ENCODE data around the gene LCE3C.
"Not testable (repeated sequence)": the region's sequence is repeated elsewhere in the genome, so short reads cannot be mapped to it uniquely, and the experiment has no call there.

Gene LCE3C

GRCh38 chr1:152599934-152600333 is at the start of gene LCE3C:
Gene LCE3C, plus strand, starts transcription at chr1:152600234. Its CDS starts 498 bp downstream, at chr1:152600732.
- DNase-seq = no peak

GRCh38 chr1:152565115-152565514 is 34.9 kb upstream of the LCE3C start:
- DNase-seq = no peak

GRCh38 chr1:152565535-152566215 is 34.4 kb upstream of the LCE3C start:
- no peak for DNase-seq

- DNase-seq = no peak
Measured at GRCh38 chr1:152566681-152567080, 33.4 kb upstream of the LCE3C start, which contains the start of gene LCE3E. Gene LCE3E, minus strand, starts transcription at chr1:152566780. Its CDS starts 572 bp downstream, at chr1:152566208.

- no peak for DNase-seq
Measured at GRCh38 chr1:152577168-152577567, 22.9 kb upstream of the LCE3C start.

GRCh38 chr1:152579526-152579925 is 20.5 kb upstream of the LCE3C start:
- DNase-seq = not testable (repeated sequence)

GRCh38 chr1:152580433-152580832 is 19.6 kb upstream of the LCE3C start, which contains the start of gene LCE3D:
Gene LCE3D, minus strand, starts transcription at chr1:152580516. Its CDS starts 580 bp downstream, at chr1:152579936.
- DNase-seq = no peak

GRCh38 chr1:152582647-152583046 is 17.4 kb upstream of the LCE3C start:
- no peak for DNase-seq

GRCh38 chr1:152585586-152585985 is 14.4 kb upstream of the LCE3C start:
- no peak for DNase-seq

GRCh38 chr1:152596986-152597385 is 3.0 kb upstream of the LCE3C start:
- no peak for DNase-seq

- DNase-seq = no peak
Measured at GRCh38 chr1:152613511-152613910, 13.5 kb downstream of the LCE3C start, which contains the start of gene LCE3B. Gene LCE3B, plus strand, starts transcription at chr1:152613811. Its CDS starts 0 bp downstream, at chr1:152613811.

- no peak for DNase-seq
Measured at GRCh38 chr1:152621993-152622392, 22.0 kb downstream of the LCE3C start.

- no peak for DNase-seq
Measured at GRCh38 chr1:152622803-152623202, 22.8 kb downstream of the LCE3C start, which contains the start of gene LCE3A. Gene LCE3A, minus strand, starts transcription at chr1:152623103. Its CDS starts 0 bp downstream, at chr1:152623103.

- no peak for DNase-seq
Measured at GRCh38 chr1:152623203-152623844, 23.3 kb downstream of the LCE3C start.

GRCh38 chr1:152626744-152627143 is 26.7 kb downstream of the LCE3C start:
- DNase-seq = no peak

- no peak for DNase-seq
Measured at GRCh38 chr1:152630596-152630995, 30.6 kb downstream of the LCE3C start.

GRCh38 chr1:152640351-152640750 is 40.3 kb downstream of the LCE3C start:
- no peak for DNase-seq

- DNase-seq = no peak
Measured at GRCh38 chr1:152643945-152644344, 43.9 kb downstream of the LCE3C start.

GRCh38 chr1:152645146-152645545 is 45.1 kb downstream of the LCE3C start:
- DNase-seq = no peak

GRCh38 chr1:152646656-152647055 is 46.6 kb downstream of the LCE3C start:
- no peak for DNase-seq
